HG02852 (cell line): ENCODE data around the gene SEC22C.

Experiments
- ATAC-seq: cut with Tn5 transposase; IDR thresholded peaks from one replicate; pipeline ENCODE4 v1.9.1; 2021; ENCODE audit warnings: mild to moderate bottlenecking, moderate library complexity; ENCODE audit not compliant: unreplicated experiment

The SEC22C gene

DNA sequence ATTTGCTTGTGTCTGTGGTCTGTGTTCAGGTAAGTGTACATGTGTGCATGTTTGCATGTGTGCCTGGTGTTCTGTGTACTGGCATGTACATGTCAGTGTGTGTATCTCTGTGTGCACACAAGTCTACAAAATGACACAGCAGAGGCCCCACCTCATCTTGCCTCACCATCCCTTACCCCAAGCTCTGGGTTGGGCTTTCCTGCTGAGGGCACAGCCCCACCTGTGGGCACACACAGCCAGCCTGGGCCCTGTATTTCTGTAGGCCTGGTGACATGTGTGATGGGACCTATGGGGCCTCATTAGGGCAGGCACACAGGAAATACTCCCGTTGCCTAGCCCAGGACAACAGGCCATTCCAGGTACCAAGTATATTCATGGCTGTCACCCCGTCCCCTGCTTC is 65.8 kb downstream of the SEC22C start:
- ATAC-seq = no peak

DNA sequence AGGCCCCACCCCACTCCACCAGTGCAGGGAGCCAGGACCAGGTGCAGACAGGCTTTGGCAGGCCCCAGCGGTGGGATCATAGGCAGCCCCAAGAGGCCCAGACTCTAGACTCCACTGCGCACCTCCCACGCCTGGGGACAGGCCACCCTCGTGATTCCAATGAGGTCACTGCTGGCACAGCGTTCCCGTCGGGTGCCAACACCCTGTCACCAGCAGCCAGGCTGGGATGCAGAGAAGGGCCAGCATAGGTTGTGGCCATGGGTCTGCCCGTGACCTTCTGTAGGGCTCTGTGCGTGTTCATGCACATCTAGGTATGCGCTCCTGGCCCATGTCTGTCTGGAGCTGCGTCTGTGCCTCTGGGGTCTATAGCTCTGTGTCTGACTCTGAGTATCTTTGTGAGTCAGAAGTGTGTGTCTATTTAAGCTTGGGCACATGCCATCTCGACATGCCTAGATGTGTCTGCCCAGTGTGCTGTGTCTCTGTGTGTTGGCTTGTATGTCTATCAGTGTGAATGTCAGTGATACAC is 66.3 kb downstream of the SEC22C start:
- ATAC-seq = no peak

DNA sequence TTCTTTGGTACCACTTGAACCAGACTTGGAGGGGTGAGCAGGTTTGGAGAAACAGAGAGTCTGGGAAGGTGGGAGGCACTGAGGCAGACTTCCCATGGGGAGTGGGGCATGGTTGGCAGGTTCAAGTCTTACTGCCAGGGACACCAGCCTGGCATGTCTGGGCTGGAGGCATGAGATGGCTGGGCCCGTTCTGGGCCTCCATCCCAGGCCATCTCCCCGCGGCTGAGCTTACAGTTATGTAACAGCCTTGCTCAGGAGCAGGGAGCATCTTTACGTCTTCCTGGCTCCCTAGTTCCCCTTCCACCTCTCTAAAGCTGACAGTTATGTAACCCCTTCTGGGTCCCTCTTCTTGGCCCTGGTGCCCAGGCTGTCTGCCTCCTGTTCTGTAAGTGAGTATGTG is 66.9 kb downstream of the SEC22C start:
- ATAC-seq = no peak

DNA sequence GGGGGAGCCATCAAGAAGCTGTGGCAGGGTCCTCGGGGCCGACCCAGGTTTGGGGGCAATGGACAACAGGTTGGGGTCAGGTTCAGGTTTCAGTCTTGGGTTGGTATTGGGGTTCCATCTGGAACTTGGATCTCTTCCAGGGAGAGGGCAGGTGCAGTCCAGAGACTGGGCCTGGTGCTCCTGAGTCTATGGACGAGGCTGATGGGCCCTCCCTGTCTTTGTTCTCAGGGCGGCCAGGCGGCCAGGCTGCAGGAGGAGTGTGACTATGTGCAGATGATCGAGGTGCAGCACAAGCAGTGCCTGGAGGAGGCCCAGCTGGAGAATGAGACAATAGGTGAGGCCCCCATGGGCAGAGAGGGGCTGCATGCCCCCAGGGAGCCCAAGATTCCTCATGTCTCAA is 68.2 kb downstream of the SEC22C start:
- ATAC-seq = no peak

DNA sequence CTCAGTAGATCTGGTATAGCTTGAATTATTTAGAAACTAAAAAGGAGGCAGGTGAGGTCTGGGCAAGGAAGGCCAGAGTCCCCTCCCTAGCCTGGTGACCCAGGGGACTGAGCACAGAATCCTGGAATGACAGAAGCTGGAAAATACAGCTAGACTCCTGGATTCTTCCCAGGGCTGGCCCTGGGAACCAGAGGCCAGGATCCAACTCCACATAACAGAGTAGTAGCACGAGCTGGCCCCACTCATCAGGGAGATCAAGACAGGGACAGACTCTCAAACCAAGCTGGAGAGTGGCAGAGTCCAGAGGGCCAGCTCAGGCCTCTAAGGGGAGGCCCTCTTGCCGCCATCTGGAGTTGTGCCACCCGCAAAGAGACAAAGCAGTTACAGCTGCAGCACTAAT is 68.6 kb downstream of the SEC22C start:
- ATAC-seq = no peak

DNA sequence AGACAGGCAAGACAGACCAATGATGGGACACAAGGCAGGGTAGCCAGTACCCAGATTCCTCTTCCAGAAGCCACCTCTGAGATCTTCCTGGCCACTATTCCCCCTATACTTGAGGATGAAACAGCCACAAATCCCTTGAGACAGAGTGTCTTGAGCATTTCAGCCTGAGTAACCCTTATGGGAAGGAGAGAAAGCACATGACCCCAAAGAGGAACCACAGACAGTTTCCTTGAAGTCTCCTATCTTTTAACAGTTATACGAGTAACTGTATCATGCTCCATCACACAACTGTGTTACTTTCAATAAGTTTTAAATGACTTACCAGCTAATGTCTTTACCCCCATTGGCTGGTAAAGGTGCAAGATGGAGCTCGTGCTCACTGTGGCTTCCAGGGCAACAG is 70.0 kb downstream of the SEC22C start:
- ATAC-seq = no peak

DNA sequence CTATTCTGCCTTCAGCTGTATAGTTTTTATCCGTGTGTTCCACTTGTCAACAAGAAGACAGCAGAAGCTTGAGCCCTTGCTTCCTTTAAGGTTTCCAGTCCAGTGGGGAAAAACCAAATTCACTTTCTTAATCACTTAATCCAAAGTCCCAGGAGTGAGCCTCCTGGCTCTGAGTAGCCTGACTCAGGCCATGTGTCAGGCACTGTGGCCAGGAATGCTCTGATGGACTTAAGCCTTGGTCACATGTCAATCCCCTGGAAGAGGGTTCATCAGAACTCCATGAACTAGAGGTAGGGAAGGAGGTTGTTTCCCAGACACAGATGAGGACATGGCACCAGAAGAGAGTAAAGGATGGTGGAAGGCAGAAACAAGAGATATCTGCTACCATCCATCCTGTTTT is 70.6 kb downstream of the SEC22C start:
- ATAC-seq = no peak

DNA sequence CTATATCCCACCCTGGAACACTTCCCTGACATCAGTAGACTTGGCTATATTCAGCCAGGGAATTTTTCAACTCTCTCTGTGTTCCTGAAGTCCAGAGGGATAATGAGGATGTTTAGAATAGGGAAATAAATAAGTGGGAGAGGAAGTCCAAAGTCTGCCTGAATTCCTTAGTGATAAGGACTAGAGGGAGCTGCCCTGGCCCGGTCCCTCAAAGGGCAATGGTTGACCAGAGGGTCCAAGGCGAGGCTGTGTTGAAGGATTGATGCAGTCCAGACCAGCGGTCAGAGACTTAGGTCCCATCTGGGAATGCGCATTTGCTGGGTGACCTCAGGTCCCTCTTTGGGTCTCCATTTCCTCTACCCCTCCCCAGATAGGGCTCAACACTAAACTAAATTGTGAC is 71.4 kb downstream of the SEC22C start:
- ATAC-seq = no peak

DNA sequence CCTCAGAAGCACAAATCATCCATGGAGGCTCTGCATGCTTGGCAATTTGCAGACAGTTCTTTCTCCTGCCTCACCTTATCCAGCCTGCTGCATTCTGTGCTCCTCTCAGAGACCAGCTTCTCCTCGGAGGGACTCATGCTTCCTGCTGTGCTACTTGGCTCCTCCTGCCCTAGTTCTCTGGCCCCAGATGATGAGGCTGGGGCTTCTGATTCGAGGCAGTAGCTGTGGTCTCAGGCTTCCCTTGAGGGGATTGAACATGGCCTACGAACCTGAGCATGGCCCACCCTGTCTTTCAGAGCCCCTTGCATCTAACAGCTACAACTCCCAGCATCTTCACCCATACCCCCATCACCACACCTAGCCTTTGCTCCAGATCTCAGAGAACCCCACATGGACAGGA is 72.7 kb downstream of the SEC22C start:
- no peak for ATAC-seq

DNA sequence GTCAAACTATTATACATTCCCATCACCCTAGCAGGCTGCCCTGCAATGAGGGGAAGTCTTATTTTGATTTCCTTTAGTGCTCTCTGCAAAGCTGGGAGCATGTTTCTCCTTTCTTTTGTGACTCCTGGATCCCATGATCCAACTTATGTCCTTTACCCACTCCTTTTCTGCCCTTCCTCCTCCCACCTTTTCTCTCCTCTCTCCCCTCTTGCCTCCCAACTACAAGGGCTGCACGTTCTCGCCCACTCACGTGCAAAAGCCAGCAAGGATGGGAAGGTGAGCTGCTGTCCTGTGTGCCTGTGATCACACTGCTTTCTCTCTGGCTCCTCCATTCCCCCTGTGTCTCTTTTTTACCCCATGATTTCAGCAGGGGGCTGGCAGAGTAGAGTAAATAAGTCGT is 73.2 kb downstream of the SEC22C start:
- ATAC-seq = no peak

DNA sequence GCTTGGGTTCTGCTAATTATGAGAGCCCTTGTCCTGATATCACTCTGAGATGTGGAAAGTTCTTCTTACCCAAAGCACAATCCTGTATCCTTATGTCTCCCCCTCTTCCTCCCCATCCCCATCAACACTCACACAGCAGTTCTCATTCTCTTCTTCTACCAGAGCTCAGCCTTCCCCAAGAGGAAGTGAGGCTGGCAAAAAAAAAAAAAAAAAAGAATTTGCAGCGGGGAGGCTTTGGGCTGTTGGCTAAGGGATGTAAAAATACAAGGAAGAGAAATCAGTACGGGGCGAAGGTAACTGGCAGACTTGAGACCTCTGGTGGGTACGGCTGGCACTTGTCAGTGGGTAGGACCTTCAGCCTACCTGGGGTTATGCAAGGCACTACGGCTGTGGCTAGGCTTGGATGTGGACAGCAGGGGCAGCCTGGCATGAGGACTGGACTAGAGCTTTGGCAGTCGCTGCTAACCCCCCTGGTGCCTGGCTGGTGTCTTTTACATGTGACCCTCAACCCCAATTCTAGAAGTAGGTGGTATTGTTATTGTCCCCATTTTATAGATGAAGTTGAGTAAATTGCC is 73.9 kb downstream of the SEC22C start:
- ATAC-seq = no peak

DNA sequence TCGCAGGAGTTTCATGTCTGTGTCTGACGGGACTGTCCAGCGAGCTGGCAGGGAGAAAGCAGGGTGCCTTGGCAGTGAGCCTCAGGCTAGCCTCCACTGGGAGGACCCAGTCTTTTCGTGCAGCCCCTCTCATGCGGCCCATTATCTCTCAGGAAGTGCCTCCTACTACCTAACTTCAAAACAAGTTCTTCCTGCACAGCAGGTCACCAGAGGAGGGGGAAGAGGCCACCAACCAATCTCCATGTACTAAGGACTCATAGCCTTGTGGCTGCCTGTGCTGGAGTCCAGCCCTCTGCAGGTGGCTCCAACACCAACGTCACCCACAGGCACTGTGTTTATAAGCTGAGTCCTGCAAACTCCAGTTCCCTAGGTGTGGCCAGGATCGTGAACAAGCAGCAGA is 74.5 kb downstream of the SEC22C start:
- no peak for ATAC-seq

DNA sequence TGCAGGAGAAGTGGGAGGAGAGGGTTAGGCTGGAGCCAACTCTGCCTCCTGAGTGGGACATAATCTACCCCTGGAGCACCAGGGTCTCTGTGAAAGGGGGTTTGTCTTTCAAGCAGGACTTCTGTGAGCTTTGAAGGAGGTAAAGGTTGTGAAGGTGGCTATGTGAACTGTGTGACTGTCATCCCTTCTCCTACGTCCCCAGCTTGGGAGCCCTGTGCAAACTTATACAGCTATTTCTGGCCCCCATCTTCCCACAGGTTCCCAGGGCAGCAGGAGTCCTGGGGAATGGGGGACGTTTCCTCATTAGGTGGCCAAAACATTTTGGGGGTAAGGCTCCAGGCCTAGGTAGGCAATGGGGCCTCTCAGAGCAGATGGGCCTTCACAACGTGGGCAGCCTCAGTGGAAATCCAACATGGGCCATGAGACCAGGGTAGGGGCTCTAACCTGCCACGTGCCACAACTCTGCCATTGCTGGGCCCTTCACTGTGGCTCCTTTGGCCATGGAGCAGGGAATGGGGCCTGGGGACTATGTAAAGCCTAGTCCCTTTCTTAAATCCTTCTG is 75.8 kb downstream of the SEC22C start:
- ATAC-seq = no peak

DNA sequence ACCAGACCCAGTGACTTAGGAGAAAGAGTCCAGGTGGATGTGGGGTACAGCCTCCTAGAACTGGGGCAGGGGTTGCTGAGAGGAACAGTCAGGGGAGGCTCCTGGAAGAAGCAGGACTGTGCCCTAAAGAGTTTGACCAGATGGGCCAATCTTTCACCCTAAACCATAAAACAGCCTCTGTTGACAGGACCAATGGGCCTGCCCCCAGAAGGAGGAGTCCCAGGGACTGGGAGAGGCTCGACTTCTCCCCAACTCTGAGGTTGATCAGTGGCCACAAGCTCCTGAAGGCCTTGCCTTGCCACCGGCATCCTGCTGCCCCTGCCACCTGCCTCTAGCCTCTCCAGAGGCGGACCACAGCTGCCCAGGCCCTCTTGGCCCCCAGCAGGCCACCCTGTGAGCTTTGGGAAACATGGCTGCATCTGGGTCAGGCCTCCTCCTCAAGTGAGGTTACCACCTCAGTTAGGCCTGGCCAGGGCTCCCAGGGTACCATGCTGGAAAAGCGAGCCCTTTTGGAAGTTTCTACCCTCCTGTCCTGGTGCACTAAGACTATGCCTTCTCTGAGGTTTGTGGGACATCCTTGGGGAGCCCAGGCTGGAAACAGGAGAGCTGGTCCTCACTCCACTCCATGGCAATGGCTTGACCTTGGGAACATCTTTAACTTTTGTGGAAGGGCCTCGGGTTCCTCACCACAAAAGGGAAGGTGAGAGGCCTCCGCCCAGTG is 76.5 kb downstream of the SEC22C start:
- ATAC-seq = no peak

DNA sequence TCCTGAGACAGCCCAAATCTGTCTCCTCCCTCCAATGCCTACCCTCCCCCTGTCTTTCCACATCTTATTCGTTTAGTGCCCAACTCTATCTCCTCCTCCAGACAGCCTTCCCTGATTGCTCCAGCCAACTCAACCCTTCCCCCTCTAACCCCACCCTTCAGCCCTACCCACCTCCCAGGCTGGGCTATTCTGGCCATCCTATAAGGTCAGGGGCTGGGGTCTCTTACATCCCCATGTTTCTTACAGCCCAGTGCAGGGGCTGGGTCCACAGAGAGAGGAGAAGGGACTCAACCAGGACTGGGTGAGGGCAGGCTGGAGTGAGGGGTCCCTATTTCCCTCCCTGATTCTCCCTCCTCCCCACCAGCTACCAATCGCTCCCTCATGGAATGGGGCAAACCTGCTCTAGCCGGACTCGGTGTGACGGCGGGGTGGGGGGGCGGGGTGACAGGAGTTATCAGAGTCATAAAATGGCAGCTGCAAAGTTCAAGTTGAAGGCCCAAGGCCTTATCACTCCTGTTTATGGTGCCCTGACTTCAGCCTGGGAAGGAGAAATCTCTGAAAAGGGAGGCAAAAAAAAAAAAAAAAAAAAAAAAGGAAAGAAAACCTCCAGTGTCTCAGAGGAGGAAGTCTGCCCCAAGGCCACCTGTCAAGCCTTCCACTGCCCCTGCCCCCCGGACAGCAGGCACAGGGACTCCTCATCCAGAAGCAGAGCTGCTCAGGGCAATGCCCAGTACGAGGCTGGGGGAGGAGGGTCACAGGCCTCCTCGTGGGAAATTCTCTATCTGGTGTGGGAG is 77.2 kb downstream of the SEC22C start:
- ATAC-seq = no peak

DNA sequence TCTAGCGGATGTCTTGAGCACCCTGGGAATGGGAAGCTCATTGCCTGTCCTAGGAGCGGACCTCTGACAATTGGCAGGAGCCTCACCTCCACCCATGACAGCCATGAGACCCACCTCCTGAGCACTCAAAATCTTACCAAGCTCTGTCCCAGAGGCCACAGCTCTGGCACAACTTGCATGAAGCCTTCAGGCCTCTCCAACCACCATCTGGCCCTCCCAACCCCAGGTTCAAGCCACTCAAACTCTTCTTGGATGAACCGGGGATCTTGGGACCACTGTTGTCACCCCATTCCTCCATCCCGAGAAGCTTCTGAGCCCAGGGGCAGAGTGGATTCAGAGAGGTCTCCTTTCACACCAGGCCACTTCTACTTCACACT is 77.8 kb downstream of the SEC22C start:
- ATAC-seq = no peak

DNA sequence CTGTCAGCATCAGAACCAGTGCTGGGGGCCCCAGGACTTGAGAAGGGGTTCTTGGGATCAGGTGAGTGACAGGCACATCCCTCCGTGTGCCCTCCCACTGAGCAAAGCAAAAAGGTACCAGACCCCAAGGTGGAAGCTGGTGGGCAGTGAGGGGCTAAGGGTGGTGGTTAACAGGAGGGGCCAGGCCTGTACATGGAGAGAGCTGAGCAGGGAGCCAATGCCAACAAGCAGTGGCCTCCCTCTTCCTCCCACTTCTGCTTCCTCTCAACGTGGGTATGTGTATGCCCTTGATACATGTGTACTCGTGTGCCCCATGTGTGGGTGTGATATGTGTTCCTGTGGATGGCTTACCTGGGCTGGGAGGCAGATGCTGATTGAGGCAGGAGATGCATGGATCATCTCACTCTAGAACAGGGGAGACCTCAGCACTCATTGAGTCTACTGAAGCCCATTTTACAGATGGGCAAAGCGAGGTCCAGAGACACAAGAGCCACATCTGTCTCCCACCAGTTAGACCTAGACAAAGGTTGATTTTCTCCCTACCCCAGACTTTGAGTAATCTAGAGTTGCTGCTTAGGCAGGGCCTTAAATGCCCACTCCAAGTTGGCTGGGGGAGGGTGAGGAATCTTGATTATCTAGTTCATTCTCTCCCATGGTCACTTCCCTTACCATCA is 78.4 kb downstream of the SEC22C start:
- no peak for ATAC-seq

DNA sequence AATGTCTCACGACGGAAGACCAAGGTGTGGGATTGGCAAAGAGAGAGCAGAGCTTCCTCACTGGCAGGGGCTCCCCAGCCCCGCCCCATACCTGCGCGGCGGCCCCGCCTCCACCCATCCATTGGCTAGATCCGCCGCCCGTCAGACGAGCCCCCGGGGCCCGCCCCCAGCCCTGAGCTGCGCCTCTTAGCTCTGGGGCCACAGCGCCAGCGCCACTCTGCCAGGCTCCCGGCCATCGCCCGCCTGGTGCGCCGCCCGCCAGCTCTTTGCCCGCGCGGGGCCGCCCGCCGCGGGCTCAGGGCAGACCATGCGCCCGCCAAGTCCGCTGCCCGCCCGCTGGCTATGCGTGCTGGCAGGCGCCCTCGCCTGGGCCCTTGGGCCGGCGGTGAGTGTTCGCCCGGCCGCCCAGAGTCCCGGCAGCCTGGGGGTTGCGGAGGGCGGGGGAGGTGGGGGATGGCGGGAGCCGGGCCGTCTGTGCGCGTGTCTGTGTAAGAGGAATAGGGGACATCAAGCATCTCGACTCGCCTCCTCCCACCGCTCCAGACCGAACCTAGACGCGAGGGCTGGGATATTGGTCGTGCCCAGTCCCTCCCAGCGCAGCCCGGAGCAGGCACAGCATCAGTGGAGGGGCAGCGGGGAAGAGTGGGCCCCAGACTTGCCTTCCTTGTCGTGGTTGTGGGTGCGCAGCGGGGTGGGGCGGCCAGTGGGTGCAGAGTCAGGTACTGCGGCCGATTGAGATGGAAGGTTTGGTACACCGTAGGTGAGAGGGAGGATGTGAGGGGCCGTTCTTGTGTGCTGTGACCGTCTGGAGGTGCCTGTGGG is 79.1 kb downstream of the SEC22C start, which contains the start of gene VIPR1:
VIPR1 (plus strand) TSS at position 215 of the 822 bp plus-strand sequence; CDS start at position 308, 93 bp downstream.
- ATAC-seq = peak; percentile 90

DNA sequence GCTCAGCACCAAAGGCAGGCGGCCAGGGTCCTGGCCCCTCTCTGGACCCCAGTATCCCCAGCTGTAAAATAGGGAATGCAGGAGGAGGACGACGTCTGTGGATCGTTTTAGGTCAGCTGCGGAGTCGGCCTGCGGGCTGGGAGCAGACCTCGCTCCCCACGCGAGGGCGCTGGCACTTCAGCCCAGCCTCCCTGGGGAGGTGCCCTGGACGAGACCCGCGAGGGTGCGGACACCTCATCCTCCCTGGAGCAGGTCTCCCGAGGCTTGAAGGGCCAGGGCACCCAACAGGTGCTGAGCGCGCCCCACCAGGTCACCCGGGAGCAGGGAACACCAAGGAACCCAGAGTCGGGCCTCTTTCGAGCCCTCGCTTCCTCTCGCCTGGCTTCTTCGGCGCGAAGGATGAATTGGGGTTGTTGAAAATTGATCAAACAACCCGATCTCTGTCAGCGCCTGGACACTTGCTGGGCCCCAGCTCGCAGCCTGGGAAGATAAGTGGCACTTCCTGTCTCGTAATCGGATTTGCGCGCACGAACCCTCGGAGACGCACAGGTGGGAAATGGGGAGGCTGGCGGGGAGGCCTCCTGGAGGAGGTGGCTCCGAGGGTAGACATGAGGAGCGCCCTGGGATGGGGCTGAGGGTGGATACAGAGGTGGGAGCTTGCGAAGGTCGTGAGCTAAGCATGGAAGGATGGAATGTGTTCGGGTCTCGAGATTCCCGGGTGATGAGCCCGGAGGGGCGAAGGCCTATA is 79.9 kb downstream of the SEC22C start:
- peak; percentile 25 for ATAC-seq

DNA sequence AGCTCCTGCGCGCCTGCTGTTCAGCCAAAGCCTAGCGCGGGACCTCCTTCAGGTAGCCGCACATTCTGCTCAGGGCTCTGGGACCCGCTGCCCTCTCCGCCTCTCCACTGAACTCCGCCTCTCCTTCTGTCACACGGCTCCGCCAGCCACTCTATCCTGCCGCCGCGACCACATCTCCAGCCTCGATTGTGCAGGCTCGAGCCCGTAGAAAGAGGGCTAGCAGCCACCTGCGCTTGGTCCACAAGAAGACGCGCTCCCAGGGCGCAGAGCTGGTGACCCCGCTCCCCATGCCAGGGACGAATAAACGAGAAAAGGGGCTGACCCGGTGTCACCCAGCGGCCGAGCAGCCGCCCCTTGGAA is 80.5 kb downstream of the SEC22C start:
- no peak for ATAC-seq
